Measurements from ENCODE around the gene PCBP4.

PCBP4 gene

GRCh38 chr3:51947215-51947900 is 19.9 kb downstream of the PCBP4 start:
- no peak overlapping the region for H3K4me3 ChIP-seq (ENCODE audit: low read depth in 1 of 2, low read length in 2 of 2)
- peaks cover 12% of the 10 kb centered on the region for H3K4me1 ChIP-seq (ENCODE audit: insufficient read depth, low read length)
- no peak overlapping the region for H3K27ac ChIP-seq (ENCODE audit: low read depth, low read length)
- H3K27me3 ChIP-seq (ENCODE audit: control insufficient read depth in 1 of 2, insufficient read depth in 2 of 2, low read length in 2 of 2), result no peaks in the 10 kb centered on the region
- no peak overlapping the region for H3K9ac ChIP-seq (ENCODE audit: low read length)
- H3K36me3 ChIP-seq (ENCODE audit: insufficient read depth, low read length), result peaks cover 25% of the 10 kb centered on the region
- no peaks in the 10 kb centered on the region for H3K9me3 ChIP-seq (ENCODE audit: low read length)

GRCh38 chr3:51946796-51947195 is 20.5 kb downstream of the PCBP4 start:
- Histone ChIP-seq H3K9ac (ENCODE audit: low read length) (no peak overlapping the region), H3K9me3 (ENCODE audit: low read length) (no peaks in the 10 kb centered on the region), H3K4me3 (ENCODE audit: low read depth in 1 of 2, low read length in 2 of 2) (no peak overlapping the region), H3K27ac (ENCODE audit: low read depth, low read length) (no peak overlapping the region), H3K27me3 (ENCODE audit: control insufficient read depth in 1 of 2, insufficient read depth in 2 of 2, low read length in 2 of 2) (no peaks in the 10 kb centered on the region), H3K36me3 (ENCODE audit: insufficient read depth, low read length) (peaks cover 25% of the 10 kb centered on the region), H3K4me1 (ENCODE audit: insufficient read depth, low read length) (peaks cover 13% of the 10 kb centered on the region)

- no peaks in the 10 kb centered on the region for H3K9me3 ChIP-seq (ENCODE audit: low read length)
- H3K4me3 ChIP-seq (ENCODE audit: low read depth in 1 of 2, low read length in 2 of 2), result no peak overlapping the region
- H3K27ac ChIP-seq (ENCODE audit: low read depth, low read length), result no peak overlapping the region
- peaks cover 16% of the 10 kb centered on the region for H3K4me1 ChIP-seq (ENCODE audit: insufficient read depth, low read length)
- H3K36me3 ChIP-seq (ENCODE audit: insufficient read depth, low read length), result peaks cover 25% of the 10 kb centered on the region
- no peak overlapping the region for H3K9ac ChIP-seq (ENCODE audit: low read length)
- no peaks in the 10 kb centered on the region for H3K27me3 ChIP-seq (ENCODE audit: control insufficient read depth in 1 of 2, insufficient read depth in 2 of 2, low read length in 2 of 2)
Observed at GRCh38 chr3:51945926-51946705, 21.1 kb downstream of the PCBP4 start.

- peaks cover 25% of the 10 kb centered on the region for H3K36me3 ChIP-seq (ENCODE audit: insufficient read depth, low read length)
- no peak overlapping the region for H3K9ac ChIP-seq (ENCODE audit: low read length)
- H3K27me3 ChIP-seq (ENCODE audit: control insufficient read depth in 1 of 2, insufficient read depth in 2 of 2, low read length in 2 of 2), result no peaks in the 10 kb centered on the region
- no peaks in the 10 kb centered on the region for H3K9me3 ChIP-seq (ENCODE audit: low read length)
- no peak overlapping the region for H3K4me3 ChIP-seq (ENCODE audit: low read depth in 1 of 2, low read length in 2 of 2)
- H3K27ac ChIP-seq (ENCODE audit: low read depth, low read length), result no peak overlapping the region
- H3K4me1 ChIP-seq (ENCODE audit: insufficient read depth, low read length), result peaks cover 25% of the 10 kb centered on the region
Observed at GRCh38 chr3:51945031-51945840, 22.0 kb downstream of the PCBP4 start.

- Histone ChIP-seq H3K9me3 (ENCODE audit: low read length) (no peaks in the 10 kb centered on the region), H3K36me3 (ENCODE audit: insufficient read depth, low read length) (peaks cover 25% of the 10 kb centered on the region), H3K4me3 (ENCODE audit: low read depth in 1 of 2, low read length in 2 of 2) (no peak overlapping the region), H3K4me1 (ENCODE audit: insufficient read depth, low read length) (peaks cover 29% of the 10 kb centered on the region), H3K9ac (ENCODE audit: low read length) (no peak overlapping the region), H3K27ac (ENCODE audit: low read depth, low read length) (no peak overlapping the region), H3K27me3 (ENCODE audit: control insufficient read depth in 1 of 2, insufficient read depth in 2 of 2, low read length in 2 of 2) (no peaks in the 10 kb centered on the region)
Observed at GRCh38 chr3:51944451-51945021, 22.7 kb downstream of the PCBP4 start.

- H3K9me3 ChIP-seq (ENCODE audit: low read length), result no peaks in the 10 kb centered on the region
- no peaks in the 10 kb centered on the region for H3K27me3 ChIP-seq (ENCODE audit: control insufficient read depth in 1 of 2, insufficient read depth in 2 of 2, low read length in 2 of 2)
- H3K27ac ChIP-seq (ENCODE audit: low read depth, low read length), result no peak overlapping the region
- H3K9ac ChIP-seq (ENCODE audit: low read length), result peak overlapping the region; percentile 92
- peaks cover 29% of the 10 kb centered on the region for H3K4me1 ChIP-seq (ENCODE audit: insufficient read depth, low read length)
- peak overlapping the region in 1 of 2 donors; percentile 62 for H3K4me3 ChIP-seq (ENCODE audit: low read depth in 1 of 2, low read length in 2 of 2)
- peaks cover 18% of the 10 kb centered on the region for H3K36me3 ChIP-seq (ENCODE audit: insufficient read depth, low read length)
Observed at GRCh38 chr3:51943451-51944391, 23.5 kb downstream of the PCBP4 start.

GRCh38 chr3:51942603-51943450 is 24.4 kb downstream of the PCBP4 start:
- Histone ChIP-seq H3K27me3 (ENCODE audit: control insufficient read depth in 1 of 2, insufficient read depth in 2 of 2, low read length in 2 of 2) (no peaks in the 10 kb centered on the region), H3K27ac (ENCODE audit: low read depth, low read length) (peak overlapping the region; percentile 100), H3K4me1 (ENCODE audit: insufficient read depth, low read length) (peaks cover 29% of the 10 kb centered on the region), H3K9ac (ENCODE audit: low read length) (peak overlapping the region; percentile 92), H3K9me3 (ENCODE audit: low read length) (no peaks in the 10 kb centered on the region), H3K36me3 (ENCODE audit: insufficient read depth, low read length) (peaks cover 13% of the 10 kb centered on the region), H3K4me3 (ENCODE audit: low read depth in 1 of 2, low read length in 2 of 2) (peak overlapping the region; percentile 50 to 62)

- peaks cover 29% of the 10 kb centered on the region for H3K4me1 ChIP-seq (ENCODE audit: insufficient read depth, low read length)
- H3K27me3 ChIP-seq (ENCODE audit: control insufficient read depth in 1 of 2, insufficient read depth in 2 of 2, low read length in 2 of 2), result no peaks in the 10 kb centered on the region
- H3K9ac ChIP-seq (ENCODE audit: low read length), result peak within 1 kb of the TSS; percentile 92
- peak within 1 kb of the TSS; percentile 100 for H3K27ac ChIP-seq (ENCODE audit: low read depth, low read length)
- no peaks in the 10 kb centered on the region for H3K9me3 ChIP-seq (ENCODE audit: low read length)
- H3K36me3 ChIP-seq (ENCODE audit: insufficient read depth, low read length), result peaks cover 21% of the 10 kb centered on the region
- H3K4me3 ChIP-seq (ENCODE audit: low read depth in 1 of 2, low read length in 2 of 2), result peak within 1 kb of the TSS; percentile 74 to 75
Observed at GRCh38 chr3:51941798-51942602, 25.3 kb downstream of the PCBP4 start, which contains the start of the genes PARP3 and RRP9. PARP3 (plus strand) TSS chr3:51942363; CDS start chr3:51943356, 993 bp downstream. RRP9 (minus strand) TSS chr3:51941904; CDS start chr3:51941867, 37 bp downstream.

GRCh38 chr3:51941463-51941797 is 25.8 kb downstream of the PCBP4 start:
- peak overlapping the region; percentile 70 for H3K27ac ChIP-seq (ENCODE audit: low read depth, low read length)
- peak overlapping the region; percentile 74 to 75 for H3K4me3 ChIP-seq (ENCODE audit: low read depth in 1 of 2, low read length in 2 of 2)
- peaks cover 26% of the 10 kb centered on the region for H3K36me3 ChIP-seq (ENCODE audit: insufficient read depth, low read length)
- H3K4me1 ChIP-seq (ENCODE audit: insufficient read depth, low read length), result peaks cover 29% of the 10 kb centered on the region
- H3K9me3 ChIP-seq (ENCODE audit: low read length), result no peaks in the 10 kb centered on the region
- H3K9ac ChIP-seq (ENCODE audit: low read length), result peak overlapping the region; percentile 64
- H3K27me3 ChIP-seq (ENCODE audit: control insufficient read depth in 1 of 2, insufficient read depth in 2 of 2, low read length in 2 of 2), result no peaks in the 10 kb centered on the region
